Endothelial cell of umbilical vein (primary cell): ENCODE data around the gene BCL7C. TPM values are rescaled to one million over a fixed set of nuclear protein-coding genes. Genes with fewer than 3 reads are reported as not detected.

Source experiments
- BruUV-seq: library from RNA; stranded (reverse); fragments of 400-500 nt; replicated peaks from 2 replicates; lab custom pipeline; 2021; lab: Mats Ljungman, UMichigan
- CTCF ChIA-PET: fragments of 300-600, 350-600 bp; sonication (Branson Sonifier 250); formaldehyde crosslinking; loops from one replicate; lab custom pipeline; 2021; ENCODE audit warnings: antibody characterized with exemption, inconsistent platforms; lab: Charles Lee
- POLR2A ChIA-PET: fragments of 300-600, 350-600 bp; sonication (Branson Sonifier 250); formaldehyde crosslinking; loops from one replicate; lab custom pipeline; 2021; ENCODE audit warnings: antibody characterized with exemption, inconsistent platforms; lab: Charles Lee
- DNase-seq: peaks from one replicate; pipeline ENCODE4 v3.0.0-alpha.2; 2011; ENCODE audit warnings: low read depth, low spot score
- FAIRE-seq: peaks from 2 replicates; lab custom pipeline; 2011; peaks lifted over from hg19 to GRCh38; lab: Jason Lieb, UNC
- H2AFZ ChIP-seq: 2 replicates; pipeline ENCODE4 v1.6.0; 2012; ENCODE audit warnings: low read depth, low read length, control low read depth, inconsistent platforms
- H3K27ac ChIP-seq: 2 replicates; pipeline ENCODE4 v1.5.1; 2011; ENCODE audit warnings: low read depth, mild to moderate bottlenecking, control low read depth, low read length, moderate library complexity; ENCODE audit not compliant: insufficient read depth
- H3K27me3 ChIP-seq, 2 experiments: 2 replicates each; pipeline versions ENCODE4 v1.6.0 to v1.6.1; 2011; ENCODE audit warnings: low read length in 2 of 2, mixed read lengths in 1 of 2; ENCODE audit not compliant: control insufficient read depth in 2 of 2, insufficient read depth in 2 of 2
- H3K36me3 ChIP-seq, 2 experiments: 2 replicates in 1 of 2; 3 replicates in 1 of 2; pipeline ENCODE4 v1.5.1; 2011; ENCODE audit warnings: low read length in 2 of 2, mild to moderate bottlenecking in 1 of 2, moderate library complexity in 1 of 2; ENCODE audit not compliant: control insufficient read depth in 2 of 2, insufficient read depth in 2 of 2; ENCODE audit errors: extremely low read depth in 1 of 2
- H3K4me1 ChIP-seq: 3 replicates; pipeline ENCODE4 v1.5.1; 2011; ENCODE audit warnings: mild to moderate bottlenecking, low read length; ENCODE audit not compliant: control insufficient read depth, insufficient read depth; ENCODE audit errors: extremely low read depth
- H3K4me2 ChIP-seq: 2 replicates; pipeline ENCODE4 v1.6.1; 2011; ENCODE audit warnings: low read length, control low read depth, mixed read lengths; ENCODE audit not compliant: insufficient read depth
- H3K4me3 ChIP-seq, 3 experiments: fragments of 200-600 bp in 1 of 3; sonication (generic), shearing (Covaris generic) in 1 of 3; replicated peaks in 1 of 3; 2 replicates each; pipeline ENCODE4 v1.5.1; 2011 to 2016; ENCODE audit warnings: control low read depth in 3 of 3, low read length in 3 of 3, mild to moderate bottlenecking in 2 of 3, inconsistent platforms in 1 of 3, low read depth in 1 of 3, moderate library complexity in 1 of 3; ENCODE audit not compliant: insufficient read depth in 1 of 3
- H3K79me2 ChIP-seq: 2 replicates; pipeline ENCODE4 v1.6.0; 2012; ENCODE audit warnings: low read length, inconsistent platforms; ENCODE audit not compliant: control insufficient read depth, insufficient read depth
- H3K9ac ChIP-seq: replicated peaks from 2 replicates; pipeline ENCODE3; 2011; ENCODE audit warnings: low read length, control low read depth; ENCODE audit not compliant: insufficient read depth; ENCODE audit errors: extremely low read depth
- H3K9me1 ChIP-seq: replicated peaks from 3 replicates; pipeline ENCODE4 v1.6.0; 2011; ENCODE audit warnings: mild to moderate bottlenecking, low read length; ENCODE audit not compliant: control insufficient read depth, insufficient read depth; ENCODE audit errors: extremely low read depth
- H3K9me3 ChIP-seq: replicated peaks from 2 replicates; pipeline ENCODE4 v1.5.1; 2012; ENCODE audit warnings: low read length, inconsistent platforms; ENCODE audit not compliant: control insufficient read depth, insufficient read depth
- H4K20me1 ChIP-seq: replicated peaks from 2 replicates; pipeline ENCODE3; 2011; ENCODE audit warnings: mild to moderate bottlenecking, low read length; ENCODE audit not compliant: control insufficient read depth, insufficient read depth; ENCODE audit errors: extremely low read depth
- CTCF ChIP-seq, 2 donors: IDR thresholded peaks; 1 replicate in 1 of 2; 2 replicates in 1 of 2; pipeline ENCODE4 v1.5.1; 2011; ENCODE audit warnings: low read length in 2 of 2, mild to moderate bottlenecking in 2 of 2, moderate library complexity in 2 of 2, control low read depth in 1 of 2, inconsistent platforms in 1 of 2, low read depth in 1 of 2; ENCODE audit not compliant: insufficient read depth in 1 of 2; ENCODE audit errors: extremely low read depth in 1 of 2
- EZH2 ChIP-seq: IDR thresholded peaks from 2 replicates; pipeline ENCODE4 v1.6.1; 2012; ENCODE audit warnings: borderline replicate concordance, low read depth, mild to moderate bottlenecking, moderate library complexity, low read length, inconsistent platforms; ENCODE audit not compliant: severe bottlenecking
- FOS ChIP-seq: IDR thresholded peaks from 2 replicates; pipeline ENCODE4 v1.6.1; 2011; ENCODE audit warnings: mild to moderate bottlenecking, low read length, moderate library complexity, borderline replicate concordance; ENCODE audit not compliant: insufficient read depth
- GATA2 ChIP-seq: IDR thresholded peaks from 2 replicates; pipeline ENCODE4 v1.7.0; 2011; ENCODE audit warnings: low read depth, mild to moderate bottlenecking, moderate library complexity, mixed read lengths, low read length; ENCODE audit not compliant: insufficient read length, insufficient read depth
- JUN ChIP-seq: IDR thresholded peaks from 2 replicates; pipeline ENCODE4 v1.6.1; 2011; ENCODE audit warnings: borderline replicate concordance, low read depth; ENCODE audit not compliant: insufficient read length, insufficient read depth
- MYC ChIP-seq: IDR thresholded peaks from one replicate; pipeline ENCODE4 v1.6.1; 2011; ENCODE audit warnings: mild to moderate bottlenecking, low read depth, low read length
- POLR2A ChIP-seq: IDR thresholded peaks from 2 replicates; pipeline ENCODE4 v1.6.1; 2012; ENCODE audit warnings: low read depth, mild to moderate bottlenecking, control low read depth, low read length
- POLR2AphosphoS5 ChIP-seq: IDR thresholded peaks from 2 replicates; pipeline ENCODE4 v1.6.1; 2012; ENCODE audit warnings: low read depth, mild to moderate bottlenecking, control low read depth, low read length, moderate library complexity; ENCODE audit not compliant: insufficient read depth
- dilution Hi-C: fragments of 300-500 bp; cut with MboI; formaldehyde crosslinking; loops from one replicate; pipeline ENCODE4 v1.15.0; 2019; ENCODE audit warnings: low sequenced_read_pairs; ENCODE audit not compliant: extremely low pct_ligation_motif_present
- intact Hi-C: fragments of 100-400 bp; cut with micrococcal nuclease; formaldehyde crosslinking; loops from one replicate; pipeline ENCODE4 v1.10.0; 2022
- polyA plus RNA-seq, 4 experiments: library from polyadenylated mRNA; depleted of rRNA in 3 of 4; stranded (reverse) in 3 of 4; unstranded in 1 of 4; fragments of >200 nt; gene quantifications; 2 replicates each; pipeline versions ENCODE4 v1.2.1 to v1.2.3, GENCODE V29; 2011 to 2012; ENCODE audit warnings: missing spikeins in 1 of 4
- total RNA-seq: library from RNA; stranded (reverse); gene quantifications from 2 replicates; pipeline ENCODE4 v1.2.3, GENCODE V29; 2021
- TF ChIP-seq, protein P1 (sequence below): IDR thresholded peaks from 2 replicates; pipeline ENCODE4 v1.6.1; 2011; ENCODE audit not compliant: insufficient read depth, insufficient read length

The BCL7C gene
- total and polyA plus RNA-seq, 2 donors (not counting 3 experiments of a cell fraction or from before 2014, with no cell fraction given) = 30.2 to 38.3 TPM

- H3K4me2 ChIP-seq = no peak overlapping the region
- no peak for FAIRE-seq
- no peak overlapping the region for H3K9ac ChIP-seq
- POLR2A ChIA-PET = interaction anchor here (0.6 kb wide), 1 partner anchor 104 kb away, joined by 3 read pairs; no protein-coding TSS in a partner anchor
- intact Hi-C loops = no loop called here
- H3K27ac ChIP-seq = no peak overlapping the region
- H3K4me3 ChIP-seq = no peak overlapping the region
- no peaks in the 10 kb centered on the region for H3K9me1 ChIP-seq
- peaks cover 7% of the 10 kb centered on the region for H3K4me1 ChIP-seq
- H3K36me3 ChIP-seq = peaks cover 2 to 12% of the 10 kb centered on the region in 2 experiments
- DNase-seq = no peak
- CTCF ChIA-PET = interaction anchor here (1.1 to 1.7 kb wide), 2 partner anchors 12 to 45 kb away, joined by 3 to 5 read pairs; no protein-coding TSS in a partner anchor
- H2AFZ ChIP-seq = no peak overlapping the region
- dilution Hi-C loops = no loop called here
- H3K79me2 ChIP-seq = peaks cover 9% of the 10 kb centered on the region
- no peaks in the 10 kb centered on the region for H3K27me3 ChIP-seq
- BruUV-seq = no TSS peak
- no peaks in the 10 kb centered on the region for H4K20me1 ChIP-seq
- TF ChIP-seq CTCF (IDR thresholded peaks at IDR 0.05; ENCODE audit: extremely low read depth in 1 of 2, insufficient read depth in 1 of 2, low read depth in 1 of 2, low read length in 2 of 2) (no peak), POLR2AphosphoS5 (no peak), GATA2 (no peak), EZH2 (no peak), FOS (no peak), JUN (no peak), POLR2A (no peak), MYC (no peak)
- TF ChIP-seq, protein P1, sequence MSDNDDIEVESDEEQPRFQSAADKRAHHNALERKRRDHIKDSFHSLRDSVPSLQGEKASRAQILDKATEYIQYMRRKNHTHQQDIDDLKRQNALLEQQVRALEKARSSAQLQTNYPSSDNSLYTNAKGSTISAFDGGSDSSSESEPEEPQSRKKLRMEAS = no peak
- H3K9me3 ChIP-seq = no peaks in the 10 kb centered on the region
These were observed 4.2 kb downstream of the BCL7C start for GRCh38 chr16:30889721-30890120.
